Measurements from ENCODE around the gene MED7. TPM values are rescaled to one million over a fixed set of nuclear protein-coding genes. Genes with fewer than 3 reads are reported as not detected.

MED7 gene
- total RNA-seq, 4 donors from 2014 or later: 12.1 to 17.8 (median 12.9) TPM

- TF ChIP-seq, protein P1, sequence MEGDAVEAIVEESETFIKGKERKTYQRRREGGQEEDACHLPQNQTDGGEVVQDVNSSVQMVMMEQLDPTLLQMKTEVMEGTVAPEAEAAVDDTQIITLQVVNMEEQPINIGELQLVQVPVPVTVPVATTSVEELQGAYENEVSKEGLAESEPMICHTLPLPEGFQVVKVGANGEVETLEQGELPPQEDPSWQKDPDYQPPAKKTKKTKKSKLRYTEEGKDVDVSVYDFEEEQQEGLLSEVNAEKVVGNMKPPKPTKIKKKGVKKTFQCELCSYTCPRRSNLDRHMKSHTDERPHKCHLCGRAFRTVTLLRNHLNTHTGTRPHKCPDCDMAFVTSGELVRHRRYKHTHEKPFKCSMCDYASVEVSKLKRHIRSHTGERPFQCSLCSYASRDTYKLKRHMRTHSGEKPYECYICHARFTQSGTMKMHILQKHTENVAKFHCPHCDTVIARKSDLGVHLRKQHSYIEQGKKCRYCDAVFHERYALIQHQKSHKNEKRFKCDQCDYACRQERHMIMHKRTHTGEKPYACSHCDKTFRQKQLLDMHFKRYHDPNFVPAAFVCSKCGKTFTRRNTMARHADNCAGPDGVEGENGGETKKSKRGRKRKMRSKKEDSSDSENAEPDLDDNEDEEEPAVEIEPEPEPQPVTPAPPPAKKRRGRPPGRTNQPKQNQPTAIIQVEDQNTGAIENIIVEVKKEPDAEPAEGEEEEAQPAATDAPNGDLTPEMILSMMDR (IDR thresholded peaks at IDR 0.05; ENCODE audit: low read depth): no peak
Measured at GRCh38 chr5:157115502-157115901, 27.2 kb downstream of the MED7 start.

DNA sequence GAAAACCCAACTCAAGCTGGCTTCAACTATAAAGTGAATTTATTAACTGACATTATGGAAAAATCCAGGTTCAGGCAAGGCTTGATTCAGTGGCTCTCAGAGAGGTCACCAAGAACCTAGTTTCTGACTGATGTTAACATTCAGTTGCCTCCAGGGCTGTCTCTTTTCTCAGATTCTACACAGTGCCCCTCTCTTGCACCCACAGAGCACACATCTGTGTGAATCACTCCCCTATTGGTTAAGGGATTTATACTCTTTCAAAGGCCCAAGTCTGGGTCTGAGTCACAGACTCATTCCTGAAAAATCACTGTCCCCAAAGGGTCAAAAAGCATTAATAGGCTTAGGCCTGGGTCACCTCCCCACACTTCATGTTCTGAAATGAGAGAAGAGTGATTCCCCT, 27.7 kb downstream of the MED7 start:
- TF ChIP-seq, protein P1 (IDR thresholded peaks at IDR 0.05; ENCODE audit: low read depth): no peak

GRCh38 chr5:157113002-157113401, 29.7 kb downstream of the MED7 start:
- TF ChIP-seq, protein P1 (IDR thresholded peaks at IDR 0.05; ENCODE audit: low read depth): no peak

GRCh38 chr5:157109744-157110143, 32.9 kb downstream of the MED7 start:
- TF ChIP-seq, protein P1 (IDR thresholded peaks at IDR 0.05; ENCODE audit: low read depth): no peak

- TF ChIP-seq, protein P1 (IDR thresholded peaks at IDR 0.05; ENCODE audit: low read depth): no peak
Measured at GRCh38 chr5:157108976-157109375, 33.7 kb downstream of the MED7 start, which contains the start of gene HAVCR2. HAVCR2 (minus strand) TSS chr5:157109044; CDS start chr5:157108983, 61 bp downstream.

GRCh38 chr5:157107508-157107907, 35.2 kb downstream of the MED7 start:
- TF ChIP-seq, protein P1 (IDR thresholded peaks at IDR 0.05; ENCODE audit: low read depth): no peak

- TF ChIP-seq, protein P1 (IDR thresholded peaks at IDR 0.05; ENCODE audit: low read depth): no peak
Measured at GRCh38 chr5:157106630-157107461, 35.8 kb downstream of the MED7 start.

Measured in subcutaneous adipose tissue (tissue), 4 donors.